ENCODE data around the gene UBE2N. TPM values are rescaled to one million over a fixed set of nuclear protein-coding genes. Genes with fewer than 3 reads are reported as not detected.

Gene UBE2N
- total and polyA plus RNA-seq, 2 experiments from 2014 or later = 154 to 385 TPM

- Histone ChIP-seq H3K27ac (ENCODE audit: low read depth) (0 out of 2 replicates have a peak overlapping the region, but pooled peaks have one; percentile 59), H3K4me3 (no peak overlapping the region), H3K36me3 (ENCODE audit: insufficient read depth) (peaks cover 9% of the 10 kb centered on the region; the same call in 1 of the 2 replicates), H3K4me1 (ENCODE audit: insufficient read depth) (peaks cover 8% of the 10 kb centered on the region; the same call in 1 of the 2 replicates), H3K27me3 (ENCODE audit: insufficient read depth) (no peaks in the 10 kb centered on the region), H3K4me2 (no peak overlapping the region), H3K79me2 (replicated peaks; ENCODE audit: insufficient read depth) (peaks cover 80% of the 10 kb centered on the region), H2AFZ (no peak overlapping the region), H3K9me2 (ENCODE audit: insufficient read depth) (no peaks in the 10 kb centered on the region), H3F3A (replicated peaks; ENCODE audit: low read depth) (no peaks in the 10 kb centered on the region), H4K20me1 (replicated peaks; ENCODE audit: insufficient read depth) (peaks cover 56% of the 10 kb centered on the region)
- ATAC-seq (no peak; the same call in 2 of the 3 replicates), DNase-seq (ENCODE audit: low spot score) (no peak)
- Mint-ChIP-seq H3K27ac (no peak overlapping the region), H3K36me3 (ENCODE audit: low read depth) (peaks cover 30% of the 10 kb centered on the region; the same call in 2 of the 3 replicates), H3K4me3 (no peak overlapping the region), H3K9me3 (no peaks in the 10 kb centered on the region), H3K27me3 (ENCODE audit: insufficient read depth, low read depth, poor library complexity) (peaks cover 2% of the 10 kb centered on the region), H3K4me1 (peaks cover 9% of the 10 kb centered on the region)
- TF ChIP-seq STAT1 (IDR thresholded peaks at IDR 0.05; ENCODE audit: unreplicated experiment) (no peak), ETS1 (IDR thresholded peaks at IDR 0.05) (no peak), JUNB (IDR thresholded peaks at IDR 0.05; ENCODE audit: unreplicated experiment) (no peak), ZNF114 (CRISPR knock-in tag; IDR thresholded peaks at IDR 0.05) (no peak), EZH2phosphoT487 (IDR thresholded peaks at IDR 0.05; ENCODE audit: unreplicated experiment) (no peak), CTCF (conservative IDR thresholded peaks at IDR 0.05; ENCODE audit: low read depth in 2 of 2) (no peak), NANOG (IDR thresholded peaks at IDR 0.05; ENCODE audit: borderline replicate concordance) (no peak)
These were observed 51.0 kb downstream of the UBE2N start for GRCh38 chr12:93390549-93391297.

GRCh38 chr12:93390031-93390430 lies 51.7 kb downstream of the UBE2N start:
- Mint-ChIP-seq H3K4me3 (no peak overlapping the region), H3K9me3 (no peaks in the 10 kb centered on the region)
- TF ChIP-seq ZNF114 (CRISPR knock-in tag; IDR thresholded peaks at IDR 0.05) (no peak), ETS1 (IDR thresholded peaks at IDR 0.05) (no peak), JUNB (IDR thresholded peaks at IDR 0.05; ENCODE audit: unreplicated experiment) (no peak), REST (IDR thresholded peaks at IDR 0.05; ENCODE audit: unreplicated experiment) (no peak), CTCF (conservative IDR thresholded peaks at IDR 0.05; ENCODE audit: low read depth in 2 of 2) (no peak), EZH2phosphoT487 (IDR thresholded peaks at IDR 0.05; ENCODE audit: unreplicated experiment) (no peak)

More at GRCh38 chr12:93390031-93390430, 51.7 kb downstream of the UBE2N start:
- Histone ChIP-seq H3K27ac (ENCODE audit: low read depth) (0 out of 2 replicates have a peak overlapping the region, but pooled peaks have one; percentile 26), H3K36me3 (ENCODE audit: insufficient read depth) (peaks cover 2% of the 10 kb centered on the region; the same call in 1 of the 2 replicates), H3K4me3 (no peak overlapping the region), H2AFZ (no peak overlapping the region), H3K27me3 (ENCODE audit: insufficient read depth) (no peaks in the 10 kb centered on the region), H3K79me2 (replicated peaks; ENCODE audit: insufficient read depth) (peaks cover 87% of the 10 kb centered on the region), H4K20me1 (replicated peaks; ENCODE audit: insufficient read depth) (peaks cover 61% of the 10 kb centered on the region), H3F3A (replicated peaks; ENCODE audit: low read depth) (no peaks in the 10 kb centered on the region), H3K4me1 (ENCODE audit: insufficient read depth) (peaks cover 12% of the 10 kb centered on the region), H3K9me2 (ENCODE audit: insufficient read depth) (no peaks in the 10 kb centered on the region), H3K4me2 (no peak overlapping the region)
- DNase-seq (ENCODE audit: low spot score) (no peak), ATAC-seq (no peak)
- H3K4me1 Mint-ChIP-seq = peaks cover 9% of the 10 kb centered on the region
- H3K36me3 Mint-ChIP-seq (ENCODE audit: low read depth) = peaks cover 28% of the 10 kb centered on the region; the same call in 2 of the 3 replicates
- H3K27ac Mint-ChIP-seq = no peak overlapping the region
- H3K27me3 Mint-ChIP-seq (ENCODE audit: insufficient read depth, low read depth, poor library complexity) = peaks cover 2% of the 10 kb centered on the region

All from GM23338 (cell line).